HG02798 (cell line): ENCODE data around the gene GADD45A.
A peak's percentile ranks its signal among the peaks of the same experiment; 100 is the strongest.

Experiments
- ATAC-seq: cut with Tn5 transposase; IDR thresholded peaks from one replicate; pipeline ENCODE4 v1.9.1; 2021; ENCODE audit warnings: mild to moderate bottlenecking; ENCODE audit not compliant: unreplicated experiment, poor library complexity

The GADD45A gene

GRCh38 chr1:67666636-67667035 is 18.4 kb upstream of the GADD45A start:
- ATAC-seq: no peak

- no peak for ATAC-seq
These were observed 16.3 kb upstream of the GADD45A start for GRCh38 chr1:67668660-67669059.

GRCh38 chr1:67672260-67672803 is 12.7 kb upstream of the GADD45A start:
- no peak for ATAC-seq

DNA sequence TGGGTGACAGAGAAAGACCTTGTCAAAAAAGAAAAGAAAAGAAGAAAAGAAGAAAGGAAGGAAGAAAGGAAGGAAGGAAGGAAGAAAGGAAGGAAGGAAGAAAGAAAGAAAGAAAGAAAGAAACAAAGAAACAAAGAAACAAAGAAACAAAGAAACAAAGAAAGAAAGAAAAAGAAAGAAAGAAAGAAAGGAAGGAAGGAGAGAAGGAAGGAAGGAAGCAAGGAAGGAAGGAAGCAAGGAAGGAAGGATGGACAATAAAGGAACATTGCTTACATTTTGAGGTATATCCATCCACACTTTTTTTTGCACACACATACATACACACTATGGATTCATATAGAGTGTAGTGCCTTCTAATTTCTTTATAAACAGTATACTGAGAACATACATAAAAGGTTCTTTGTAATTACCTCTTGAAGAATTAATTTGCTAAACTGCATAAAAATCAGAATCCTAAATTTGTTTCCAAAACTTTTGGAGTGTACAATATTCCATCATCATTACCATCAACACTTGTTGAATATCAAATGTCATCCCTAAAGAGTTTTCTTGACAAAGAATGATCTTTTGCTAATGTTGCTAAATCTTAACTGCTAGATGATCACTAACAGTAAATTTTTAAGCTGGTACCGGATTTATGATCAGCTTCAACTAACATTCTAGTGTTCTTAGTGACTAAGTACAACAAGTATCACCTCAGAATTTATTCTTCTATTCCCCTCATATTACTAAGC is 11.4 kb upstream of the GADD45A start:
- ATAC-seq: no peak

GRCh38 chr1:67674260-67675011 is 10.6 kb upstream of the GADD45A start:
- peak; percentile 50 for ATAC-seq

- peak; percentile 95 for ATAC-seq
These were observed 9.2 kb upstream of the GADD45A start for GRCh38 chr1:67675800-67676199.

DNA sequence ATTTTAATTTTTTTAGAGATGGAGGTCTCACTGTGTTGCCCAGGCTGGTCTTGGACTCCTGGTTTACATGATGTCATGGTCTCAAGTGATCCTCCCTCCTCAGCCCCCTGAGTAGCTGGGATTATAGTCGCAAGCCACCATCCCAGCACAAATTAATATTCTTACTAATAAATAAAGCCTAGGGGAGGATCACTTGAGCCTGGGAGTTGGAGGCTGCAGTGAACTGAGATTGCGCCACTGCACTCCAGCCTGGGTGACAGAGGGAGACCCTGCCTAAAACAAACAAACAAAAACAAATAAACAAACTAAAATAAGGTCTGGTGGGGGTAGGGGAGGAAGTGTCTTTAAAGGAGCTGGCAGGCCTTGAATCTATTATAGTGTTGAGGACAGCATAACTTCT is 8.7 kb upstream of the GADD45A start:
- no peak for ATAC-seq

- no peak for ATAC-seq
These were observed 8.1 kb upstream of the GADD45A start for GRCh38 chr1:67676946-67677345.

DNA sequence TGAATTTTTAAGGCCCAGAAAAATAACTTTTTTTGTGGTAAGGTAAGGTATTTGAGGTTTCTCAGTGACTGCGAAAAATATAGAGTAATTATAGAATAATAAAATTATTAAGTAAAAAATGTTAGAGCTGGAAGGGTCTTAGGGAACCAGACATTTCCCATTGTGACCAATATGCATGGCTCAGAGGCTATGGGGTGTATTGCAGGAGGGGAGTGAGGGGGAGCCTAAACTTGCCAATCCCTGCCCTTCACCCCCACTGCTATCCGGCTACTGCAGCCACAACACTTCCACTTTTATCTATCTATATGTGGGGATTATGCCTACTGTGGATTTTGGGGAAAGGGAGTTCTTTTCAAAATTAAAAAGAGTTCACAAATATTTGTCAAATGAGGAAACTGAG is 7.6 kb upstream of the GADD45A start:
- no peak for ATAC-seq

- ATAC-seq: no peak
These were observed 7.1 kb upstream of the GADD45A start for GRCh38 chr1:67677930-67678329.

DNA sequence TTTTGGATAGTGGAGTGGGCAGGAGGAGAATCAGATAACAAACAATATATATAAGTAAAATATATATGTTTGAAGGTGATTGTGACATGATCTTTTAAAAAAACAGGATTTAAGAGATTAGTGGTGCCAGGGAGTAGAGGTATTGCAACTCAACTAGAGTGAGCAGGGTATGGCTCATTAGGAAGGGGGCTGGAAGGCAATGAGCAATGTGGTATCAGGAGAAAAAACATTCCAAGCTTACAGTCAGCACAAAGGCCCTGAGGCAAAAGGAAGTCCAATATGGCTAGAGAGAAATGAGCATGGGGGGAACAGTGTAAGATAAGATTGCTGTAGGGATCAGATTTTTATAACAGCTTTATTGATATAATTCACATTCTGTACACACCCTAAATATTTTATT is 5.3 kb upstream of the GADD45A start:
- ATAC-seq: no peak

- ATAC-seq: no peak
These were observed 4.5 kb upstream of the GADD45A start for GRCh38 chr1:67680486-67680885.

DNA sequence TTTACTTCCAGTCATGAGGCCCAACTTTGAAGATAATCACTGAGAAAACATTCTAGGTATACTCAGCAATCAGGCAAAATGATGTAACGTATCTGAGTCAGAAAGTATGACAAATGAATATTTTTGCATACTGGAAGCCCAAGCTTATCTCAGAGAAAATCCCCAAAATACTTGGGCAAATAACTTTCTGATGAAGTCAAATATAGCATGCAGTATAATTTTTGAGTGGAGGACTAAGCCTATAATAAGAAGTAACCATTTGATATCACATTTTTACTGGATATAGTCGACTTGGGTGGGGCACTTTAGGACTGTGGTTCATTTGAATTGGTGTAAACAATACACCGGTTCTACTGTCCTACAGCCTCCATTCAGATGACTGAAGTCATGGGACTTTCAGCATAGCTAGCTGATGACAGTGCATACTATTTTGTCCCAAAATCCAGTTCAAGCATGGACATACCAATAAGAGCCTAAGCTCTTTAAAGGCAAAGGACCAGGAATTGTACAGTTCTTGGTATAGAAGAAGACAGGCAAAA is 2.3 kb upstream of the GADD45A start:
- no peak for ATAC-seq

GRCh38 chr1:67683316-67683715 is 1.7 kb upstream of the GADD45A start:
- no peak for ATAC-seq

DNA sequence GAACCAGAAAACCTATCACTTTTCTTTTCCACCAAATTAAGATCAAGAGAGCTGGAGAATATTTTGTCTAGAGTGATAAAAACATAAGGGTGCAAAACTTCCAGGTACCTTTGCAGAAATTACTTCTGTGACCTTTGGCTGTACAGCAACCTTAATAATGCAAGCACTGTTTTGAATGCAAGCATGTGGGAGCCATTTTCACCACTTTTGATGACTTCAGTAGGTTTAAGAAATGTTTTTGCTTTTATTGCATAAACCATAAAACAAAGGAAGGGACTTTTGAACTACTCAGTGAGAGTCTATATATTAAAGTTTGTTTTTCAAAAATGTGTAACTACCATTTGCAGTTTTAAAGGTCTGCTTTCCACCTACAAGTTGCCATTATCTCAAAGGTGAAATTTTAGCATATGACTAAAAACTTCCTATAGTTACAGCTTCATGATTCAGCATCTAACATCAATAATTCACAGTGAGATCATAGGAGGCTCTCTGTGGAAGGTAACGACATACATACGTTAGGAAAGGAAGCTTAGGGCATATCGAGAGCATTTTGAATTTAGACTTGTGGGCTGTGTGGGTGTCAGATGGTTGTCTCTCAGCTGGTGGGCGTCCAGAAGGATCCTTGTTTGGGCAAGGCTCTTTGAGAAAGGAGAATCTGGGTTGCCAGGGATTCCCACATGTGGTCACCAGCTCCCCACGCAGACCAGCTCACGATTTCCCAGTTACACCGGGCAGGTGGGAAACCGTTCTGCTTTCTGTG is 1.1 kb upstream of the GADD45A start:
- ATAC-seq: no peak

DNA sequence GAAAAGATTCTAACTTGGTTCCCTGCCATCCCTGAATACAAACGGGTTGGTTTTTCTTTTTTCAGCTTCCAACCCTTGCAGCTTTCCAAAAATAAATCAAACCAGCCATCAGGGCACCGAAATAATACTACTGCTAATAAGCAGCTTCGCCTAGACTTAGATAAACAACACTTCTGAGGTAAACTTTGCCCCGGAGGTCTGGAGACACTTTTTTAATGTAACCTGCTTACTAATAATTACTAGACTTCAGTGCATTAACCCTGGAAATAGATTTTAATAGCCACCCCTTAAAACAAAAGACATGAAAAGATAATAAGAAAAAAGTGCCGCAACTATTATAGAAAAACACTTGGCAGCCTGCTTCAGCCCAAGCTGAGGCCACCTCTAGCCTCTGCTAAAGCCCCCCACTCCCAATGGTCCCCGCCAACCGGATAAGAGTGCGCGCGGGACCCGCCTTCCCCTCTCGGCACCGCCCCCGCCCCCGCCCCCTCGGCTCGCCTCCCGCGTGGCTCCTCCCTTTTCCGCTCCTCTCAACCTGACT is 405 bp upstream of the GADD45A start:
- no peak for ATAC-seq

DNA sequence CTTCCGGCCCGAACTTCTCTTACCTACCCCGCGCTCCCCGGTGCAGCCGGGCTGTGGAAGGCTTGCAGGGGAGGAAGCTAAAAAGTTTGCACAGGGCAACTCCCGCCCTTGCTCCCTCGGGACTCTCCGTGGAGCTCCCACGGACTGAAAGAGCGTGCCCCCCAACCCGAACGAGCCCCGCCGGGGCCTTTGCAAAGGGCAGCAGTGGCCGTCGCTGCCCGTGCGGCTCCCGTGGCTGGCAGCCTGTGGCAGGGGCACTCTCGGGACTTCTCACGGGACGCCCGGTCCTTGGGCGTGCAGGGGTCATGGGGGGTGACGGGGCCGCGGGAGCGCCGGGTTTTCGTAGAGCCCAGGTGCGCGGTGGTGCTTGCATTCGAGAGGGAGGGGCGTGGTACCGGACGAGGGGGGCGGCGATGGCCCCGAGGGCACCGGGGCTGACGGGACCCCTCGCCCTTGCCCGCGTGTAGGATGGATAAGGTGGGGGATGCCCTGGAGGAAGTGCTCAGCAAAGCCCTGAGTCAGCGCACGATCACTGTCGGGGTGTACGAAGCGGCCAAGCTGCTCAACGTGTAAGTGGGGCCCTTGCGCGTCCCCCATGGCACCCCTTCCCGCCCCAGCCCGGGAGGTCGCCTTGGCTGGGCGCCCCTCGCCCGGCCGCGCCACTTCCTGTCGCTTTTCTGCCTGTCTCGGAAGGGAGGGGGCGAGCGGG is 711 bp downstream of the GADD45A start:
- ATAC-seq: peak; percentile 6

DNA sequence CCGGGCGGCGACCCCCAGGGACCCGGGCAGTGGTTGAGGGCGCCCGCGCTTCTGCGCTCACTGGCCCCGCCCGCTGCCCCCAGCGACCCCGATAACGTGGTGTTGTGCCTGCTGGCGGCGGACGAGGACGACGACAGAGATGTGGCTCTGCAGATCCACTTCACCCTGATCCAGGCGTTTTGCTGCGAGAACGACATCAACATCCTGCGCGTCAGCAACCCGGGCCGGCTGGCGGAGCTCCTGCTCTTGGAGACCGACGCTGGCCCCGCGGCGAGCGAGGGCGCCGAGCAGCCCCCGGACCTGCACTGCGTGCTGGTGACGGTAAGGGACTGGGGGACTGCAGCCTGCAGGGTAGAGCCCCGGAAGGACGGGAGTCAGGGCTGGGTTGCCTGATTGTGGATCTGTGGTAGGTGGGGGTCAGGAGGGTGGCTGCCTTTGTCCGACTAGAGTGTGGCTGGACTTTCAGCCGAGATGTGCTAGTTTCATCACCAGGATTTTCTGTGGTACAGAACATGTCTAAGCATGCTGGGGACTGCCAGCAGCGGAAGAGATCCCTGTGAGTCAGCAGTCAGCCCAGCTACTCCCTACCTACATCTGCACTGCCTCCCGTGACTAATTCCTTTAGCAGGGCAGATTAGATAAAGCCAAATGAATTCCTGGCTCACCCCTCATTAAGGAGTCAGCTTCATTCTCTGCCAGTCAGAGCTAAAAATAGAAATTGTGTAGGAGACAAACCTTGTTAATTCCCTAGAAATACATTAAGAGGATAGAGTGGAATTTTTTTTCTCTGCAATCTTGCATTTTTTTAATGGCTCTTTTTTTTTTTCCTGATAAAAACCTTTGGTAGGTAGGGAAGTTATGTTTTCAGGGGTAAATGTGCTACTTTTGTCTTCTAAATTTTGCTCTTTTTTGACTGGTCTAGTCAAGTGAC is 1.5 kb downstream of the GADD45A start:
- ATAC-seq: peak; percentile 28

DNA sequence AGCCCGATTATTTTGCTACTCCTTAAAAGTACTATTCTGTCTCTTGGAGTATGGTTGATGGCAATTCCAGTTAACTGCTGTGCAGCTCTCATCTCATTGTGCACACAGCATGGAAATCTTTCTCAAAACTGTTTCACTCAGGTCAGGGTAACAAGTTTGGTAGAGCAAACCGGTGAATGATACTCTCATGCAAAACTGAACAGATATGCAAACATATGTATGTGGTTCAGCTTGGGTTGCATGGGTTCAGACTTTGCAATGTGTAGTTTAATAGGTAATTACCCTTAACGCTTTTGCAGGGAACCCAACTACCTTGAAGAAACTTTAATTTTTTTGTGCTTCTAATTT is 2.2 kb downstream of the GADD45A start:
- ATAC-seq: peak; percentile 14
